HG03064 (cell line): Measurements from ENCODE around the gene DEFB119.
"Not testable (repeated sequence)": the region's sequence is repeated elsewhere in the genome, so short reads cannot be mapped to it uniquely, and the experiment has no call there.

ENCODE experiments used
- ATAC-seq: cut with Tn5 transposase; IDR thresholded peaks from one replicate; pipeline ENCODE4 v1.9.1; 2021; ENCODE audit warnings: low read depth; ENCODE audit not compliant: unreplicated experiment

The DEFB119 gene, protein sequence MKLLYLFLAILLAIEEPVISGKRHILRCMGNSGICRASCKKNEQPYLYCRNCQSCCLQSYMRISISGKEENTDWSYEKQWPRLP

DNA sequence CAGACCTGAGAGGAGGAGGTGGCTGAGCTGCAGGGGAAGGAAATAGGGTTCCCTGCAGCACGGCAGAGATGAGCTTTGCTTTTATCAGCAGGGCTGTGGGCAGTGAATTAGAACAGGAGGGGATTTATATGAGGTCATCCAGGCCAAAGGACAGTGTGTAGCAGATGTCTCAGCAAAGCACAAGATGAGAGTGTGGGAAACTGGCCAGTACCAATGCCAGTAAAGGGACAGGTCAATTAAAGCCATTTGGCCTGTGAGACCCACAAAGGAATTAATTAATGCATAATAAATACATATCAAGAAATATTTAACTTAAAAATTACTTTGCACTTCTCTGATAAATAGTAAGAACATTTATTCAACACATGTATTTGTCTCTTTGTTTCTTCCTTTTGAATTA is at the start of gene DEFB119:
Gene DEFB119 (minus strand): TSS at position 101 of the 400 bp plus-strand sequence. CDS start 107 bp downstream, outside the sequence.
- ATAC-seq = no peak

- no peak for ATAC-seq
These were observed 40.3 kb upstream of the DEFB119 start for GRCh38 chr20:31430568-31431115.

DNA sequence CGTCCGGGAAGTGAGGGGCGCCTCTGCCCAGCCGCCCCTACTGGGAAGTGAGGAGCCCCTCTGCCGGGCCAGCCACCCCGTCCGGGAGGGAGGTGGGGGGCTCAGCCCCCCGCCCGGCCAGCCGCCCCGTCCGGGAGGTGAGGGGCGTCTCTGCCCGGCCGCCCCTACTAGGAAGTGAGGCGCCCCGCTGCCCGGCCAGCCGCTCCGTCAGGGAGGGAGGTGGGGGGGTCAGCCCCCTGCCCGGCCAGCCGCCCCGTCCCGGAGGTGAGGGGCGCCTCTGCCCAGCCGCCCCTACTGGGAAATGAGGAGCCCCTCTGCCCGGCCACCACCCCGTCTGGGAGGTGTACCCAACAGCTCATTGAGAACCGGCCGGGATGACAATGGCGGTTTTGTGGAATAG is 37.2 kb upstream of the DEFB119 start:
- ATAC-seq = not testable (repeated sequence)

- ATAC-seq = not testable (repeated sequence)
These were observed 36.6 kb upstream of the DEFB119 start for GRCh38 chr20:31426891-31427551.

GRCh38 chr20:31425797-31426196 is 35.4 kb upstream of the DEFB119 start:
- no peak for ATAC-seq

GRCh38 chr20:31418307-31418706 is 27.9 kb upstream of the DEFB119 start:
- ATAC-seq = no peak

DNA sequence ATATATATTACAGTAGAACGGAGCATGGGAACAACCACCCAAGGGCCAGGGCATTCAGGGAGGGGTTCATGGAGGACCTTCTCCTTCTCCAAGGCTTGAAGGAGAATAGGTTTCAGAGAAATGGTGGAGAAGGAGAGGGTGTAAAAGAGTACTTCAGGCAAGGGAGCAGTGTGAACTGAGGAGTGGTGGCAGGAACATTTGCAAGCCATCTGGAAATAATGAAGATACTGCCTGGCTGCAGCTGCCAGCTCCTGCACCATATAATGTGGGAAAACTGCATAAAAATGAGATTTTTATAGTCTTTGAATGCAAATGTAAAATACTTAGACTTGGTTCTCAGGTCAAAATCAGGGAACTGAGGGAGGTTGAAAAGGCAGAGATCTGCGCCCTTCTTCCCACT is 25.3 kb upstream of the DEFB119 start:
- no peak for ATAC-seq

DNA sequence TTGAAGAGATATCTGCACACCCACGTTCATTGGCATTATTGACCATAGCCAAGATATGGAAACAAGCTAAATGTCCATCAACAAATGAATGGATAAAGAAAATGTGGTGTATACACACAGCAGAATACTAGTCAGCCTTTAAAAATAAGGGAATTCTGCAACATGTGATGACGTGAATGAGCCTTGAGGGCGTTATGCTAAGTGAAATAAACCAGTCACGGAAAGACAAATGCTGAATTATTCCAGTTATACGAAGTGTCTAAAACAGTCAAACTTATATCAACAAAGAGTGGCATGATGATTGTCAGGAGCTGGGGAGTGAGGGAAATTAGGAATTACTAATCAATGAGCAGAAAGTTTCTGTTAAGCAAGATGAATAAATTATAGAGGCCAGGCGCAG is 24.0 kb upstream of the DEFB119 start:
- no peak for ATAC-seq

- no peak for ATAC-seq
These were observed 19.6 kb upstream of the DEFB119 start for GRCh38 chr20:31410011-31410410.

DNA sequence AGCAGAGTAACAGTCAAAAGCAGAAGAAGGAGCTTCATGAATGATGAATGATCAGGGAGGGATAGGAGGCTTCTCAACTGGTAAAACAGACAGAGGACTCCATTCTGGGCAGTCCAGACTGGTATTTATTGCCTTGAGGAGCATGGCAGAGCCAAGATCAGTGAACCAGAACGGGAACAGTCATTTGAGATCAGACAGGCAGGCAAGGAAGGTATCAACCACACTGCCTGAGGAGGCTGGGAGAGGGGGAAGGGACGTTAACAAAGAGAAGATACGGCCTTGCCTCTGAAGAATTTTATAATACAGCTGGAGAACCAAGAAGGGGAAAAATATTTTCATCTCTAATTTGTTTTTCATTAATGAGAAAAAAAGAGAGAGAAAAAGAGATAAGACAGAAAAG is 15.7 kb upstream of the DEFB119 start, which contains the start of gene DEFB121:
Gene DEFB121 (minus strand): TSS at position 101 of the 400 bp plus-strand sequence. CDS start 63 bp downstream, at position 38.
- no peak for ATAC-seq

DNA sequence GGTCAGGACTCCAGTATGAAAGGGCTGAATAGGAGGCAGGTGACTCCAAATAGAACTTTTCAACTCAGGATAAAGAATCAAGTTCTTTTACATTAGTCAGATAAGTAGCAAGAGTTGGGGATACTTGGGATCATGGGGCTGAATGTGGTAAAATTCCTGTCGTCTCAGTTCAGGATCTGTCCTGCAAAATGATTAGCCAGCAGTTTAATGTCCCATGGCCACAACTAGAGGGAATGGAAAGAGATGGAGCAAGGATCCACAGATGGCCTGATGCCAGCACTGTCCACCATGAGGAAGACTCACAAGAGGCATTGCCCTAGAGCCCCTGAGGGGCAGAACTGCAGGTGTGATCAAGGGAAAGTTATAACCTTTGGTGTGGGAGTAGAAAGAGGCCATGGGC is 13.5 kb upstream of the DEFB119 start:
- ATAC-seq = no peak

DNA sequence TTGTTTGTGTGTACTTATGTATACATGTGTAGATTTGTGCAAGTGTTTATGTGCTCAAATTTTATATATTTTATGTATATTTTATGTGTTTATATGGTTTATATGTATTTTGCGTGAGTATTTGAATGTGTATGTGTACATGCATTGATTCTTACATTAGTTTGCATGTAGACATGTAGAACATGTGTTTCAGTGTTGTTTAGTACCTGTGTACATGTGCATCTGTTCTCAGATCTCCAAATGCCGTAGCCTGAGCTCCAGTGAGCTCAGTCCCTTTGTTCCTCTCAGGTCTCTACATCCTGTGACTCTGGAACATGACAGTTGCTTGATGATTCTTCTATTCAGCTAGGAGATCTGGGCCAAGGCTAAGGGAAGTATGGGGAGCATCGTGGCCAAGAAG is 4.5 kb upstream of the DEFB119 start:
- ATAC-seq = no peak

DNA sequence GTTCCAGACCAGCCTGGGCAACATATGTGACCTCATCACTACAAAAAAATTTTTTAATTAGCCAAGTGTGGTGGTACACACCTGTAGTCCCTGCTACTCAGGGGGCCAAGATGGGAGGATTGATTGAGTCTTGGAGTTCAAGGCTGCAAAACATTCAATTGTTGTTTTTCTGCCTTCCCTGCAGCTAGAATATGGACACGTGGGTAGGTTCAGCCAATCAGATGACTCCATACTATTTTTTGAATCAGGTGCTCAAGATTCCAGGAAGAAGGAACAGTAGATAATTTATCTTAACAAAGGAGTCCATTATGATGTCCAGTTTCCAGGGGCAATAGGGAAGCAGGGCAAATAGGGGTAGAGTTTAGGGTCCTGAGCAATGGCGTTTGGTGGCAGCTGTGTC is 2.4 kb upstream of the DEFB119 start:
- ATAC-seq = no peak

DNA sequence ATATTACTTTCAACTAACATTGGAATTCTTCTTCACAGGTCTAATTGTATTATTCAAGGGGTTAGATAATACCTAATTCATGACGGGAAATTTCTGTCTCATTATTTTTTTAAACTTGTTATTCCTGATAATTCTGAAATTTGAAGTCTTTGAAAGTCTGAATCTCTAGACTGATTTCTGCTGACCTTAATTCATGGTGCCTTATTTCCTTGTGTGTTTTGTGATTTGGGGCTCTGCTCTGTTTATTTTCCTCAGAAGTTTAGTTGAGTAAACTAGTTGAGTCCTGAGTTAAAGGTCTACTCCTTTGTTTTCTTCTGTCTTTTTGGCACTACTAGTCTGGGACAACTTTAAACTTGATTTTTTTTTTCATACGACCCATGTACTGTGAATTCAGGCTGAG is 16.0 kb downstream of the DEFB119 start:
- ATAC-seq = no peak

GRCh38 chr20:31368301-31368700 is 22.1 kb downstream of the DEFB119 start, which contains the start of gene DEFB118:
Gene DEFB118, plus strand, starts transcription at chr20:31368601. Its CDS starts 50 bp downstream, at chr20:31368651.
- ATAC-seq = no peak

DNA sequence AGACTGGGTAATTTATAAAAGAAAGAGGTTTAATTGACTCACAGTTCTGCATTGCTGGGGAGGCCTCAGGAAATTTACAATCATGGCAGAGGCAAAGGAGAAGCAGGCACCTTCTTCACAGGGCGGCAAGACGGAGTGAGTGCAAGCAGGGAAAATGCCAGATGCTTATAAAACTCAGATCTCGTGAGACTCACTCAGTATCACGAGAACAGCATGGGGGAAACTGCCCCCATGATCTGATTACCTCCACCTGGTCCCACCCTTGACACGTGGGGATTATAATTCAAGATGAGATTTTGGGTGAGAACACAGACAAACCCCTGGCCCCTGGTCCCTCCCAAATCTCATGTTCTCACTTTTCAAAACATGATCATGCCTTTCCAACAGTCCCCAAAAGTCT is 26.1 kb downstream of the DEFB119 start:
- not testable (repeated sequence) for ATAC-seq

- ATAC-seq = no peak
These were observed 27.1 kb downstream of the DEFB119 start for GRCh38 chr20:31363295-31363694.

DNA sequence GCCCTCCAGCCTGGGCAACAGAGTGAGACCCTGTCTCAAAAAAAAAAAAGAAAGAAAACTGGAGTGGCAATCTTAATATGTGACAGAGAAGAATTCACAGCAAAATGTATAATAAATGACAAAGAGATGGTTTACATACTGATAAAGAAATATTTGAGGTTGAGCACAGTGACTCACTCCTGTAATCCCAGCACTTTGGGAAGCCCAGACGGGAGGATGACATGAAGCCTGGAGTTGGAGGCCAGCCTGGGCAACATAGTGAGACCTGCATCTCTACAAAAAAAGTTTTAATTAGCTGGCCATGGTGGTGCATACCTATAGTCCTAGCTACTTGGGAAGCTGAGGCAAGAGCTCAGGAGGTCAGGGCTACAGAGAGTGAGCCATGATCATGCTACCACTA is 34.4 kb downstream of the DEFB119 start:
- ATAC-seq = no peak

- no peak for ATAC-seq
These were observed 48.9 kb downstream of the DEFB119 start for GRCh38 chr20:31341470-31341869.

DNA sequence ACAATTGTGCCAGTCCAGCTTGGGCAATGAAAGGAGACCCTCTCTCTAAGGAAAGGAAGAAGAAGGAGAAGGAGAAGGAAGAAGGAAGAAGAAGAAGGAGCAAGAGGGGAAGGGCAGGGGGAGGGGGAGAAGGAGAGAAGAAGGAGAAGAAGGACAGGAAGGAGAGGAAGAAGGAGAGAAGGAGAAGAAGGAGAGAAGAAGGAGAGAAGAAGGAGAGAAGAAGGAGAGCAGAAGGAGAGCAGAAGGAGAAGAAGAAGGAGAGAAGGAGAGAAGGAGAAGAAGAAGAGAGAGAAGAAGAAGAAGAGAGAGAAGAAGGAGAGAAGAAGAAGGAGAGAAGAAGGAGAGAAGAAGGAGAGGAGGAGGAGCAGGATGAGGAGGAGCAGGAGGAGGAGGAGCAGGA is 59.5 kb downstream of the DEFB119 start:
- no peak for ATAC-seq
